Measurements from ENCODE around the gene CCDC178. TPM values are rescaled to one million over a fixed set of nuclear protein-coding genes. Genes with fewer than 3 reads are reported as not detected.

CCDC178 gene
- total RNA-seq, 6 experiments from 2014 or later: not detected

DNA sequence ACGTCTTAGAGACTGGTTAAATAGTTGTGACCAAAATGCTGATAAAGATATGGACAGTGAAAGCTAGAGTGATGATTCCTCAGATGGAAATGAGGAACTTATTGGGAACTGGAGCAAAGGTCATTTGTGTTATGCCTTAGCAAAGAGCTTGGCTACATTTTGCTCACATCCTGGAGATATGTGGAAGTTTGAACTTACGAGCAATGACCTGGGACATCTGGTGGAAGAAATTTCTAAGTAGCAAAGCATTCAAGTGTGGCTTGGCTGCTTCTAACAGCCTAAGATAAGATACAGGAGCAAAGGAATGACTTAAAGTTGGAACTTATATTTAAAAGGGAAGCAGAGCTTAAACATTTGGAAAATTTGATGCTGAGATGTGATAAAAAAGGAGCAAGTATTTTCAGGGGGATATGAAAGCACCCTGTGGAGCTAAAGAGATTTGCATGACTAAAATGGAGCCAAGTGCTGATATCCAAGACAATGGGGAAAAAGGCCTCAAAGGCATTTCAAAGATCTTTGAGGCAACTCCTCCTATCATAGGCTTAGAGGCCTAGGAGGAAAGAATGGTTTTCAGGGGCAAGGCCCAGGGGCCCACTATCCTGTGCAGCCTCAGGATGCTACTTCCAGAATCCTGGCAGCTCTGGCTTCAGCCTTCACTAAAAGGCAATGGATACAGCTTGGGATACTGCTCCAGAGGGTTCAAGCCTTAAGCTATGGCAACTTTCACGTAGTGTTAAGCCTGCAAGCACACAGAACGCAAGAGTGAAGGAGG is 543.6 kb downstream of the CCDC178 start:
- Mint-ChIP-seq H3K9me3 (peaks cover 59% of the 10 kb centered on the region), H3K27me3 (ENCODE audit: insufficient read depth) (peaks cover 2% of the 10 kb centered on the region), H3K4me3 (no peak overlapping the region), H3K4me1 (ENCODE audit: low read depth) (no peaks in the 10 kb centered on the region), H3K27ac (no peak overlapping the region), H3K36me3 (ENCODE audit: low read depth) (no peaks in the 10 kb centered on the region)
- DNase-seq: no peak
- TF ChIP-seq, protein P1, sequence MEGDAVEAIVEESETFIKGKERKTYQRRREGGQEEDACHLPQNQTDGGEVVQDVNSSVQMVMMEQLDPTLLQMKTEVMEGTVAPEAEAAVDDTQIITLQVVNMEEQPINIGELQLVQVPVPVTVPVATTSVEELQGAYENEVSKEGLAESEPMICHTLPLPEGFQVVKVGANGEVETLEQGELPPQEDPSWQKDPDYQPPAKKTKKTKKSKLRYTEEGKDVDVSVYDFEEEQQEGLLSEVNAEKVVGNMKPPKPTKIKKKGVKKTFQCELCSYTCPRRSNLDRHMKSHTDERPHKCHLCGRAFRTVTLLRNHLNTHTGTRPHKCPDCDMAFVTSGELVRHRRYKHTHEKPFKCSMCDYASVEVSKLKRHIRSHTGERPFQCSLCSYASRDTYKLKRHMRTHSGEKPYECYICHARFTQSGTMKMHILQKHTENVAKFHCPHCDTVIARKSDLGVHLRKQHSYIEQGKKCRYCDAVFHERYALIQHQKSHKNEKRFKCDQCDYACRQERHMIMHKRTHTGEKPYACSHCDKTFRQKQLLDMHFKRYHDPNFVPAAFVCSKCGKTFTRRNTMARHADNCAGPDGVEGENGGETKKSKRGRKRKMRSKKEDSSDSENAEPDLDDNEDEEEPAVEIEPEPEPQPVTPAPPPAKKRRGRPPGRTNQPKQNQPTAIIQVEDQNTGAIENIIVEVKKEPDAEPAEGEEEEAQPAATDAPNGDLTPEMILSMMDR (IDR thresholded peaks at IDR 0.05): no peak

DNA sequence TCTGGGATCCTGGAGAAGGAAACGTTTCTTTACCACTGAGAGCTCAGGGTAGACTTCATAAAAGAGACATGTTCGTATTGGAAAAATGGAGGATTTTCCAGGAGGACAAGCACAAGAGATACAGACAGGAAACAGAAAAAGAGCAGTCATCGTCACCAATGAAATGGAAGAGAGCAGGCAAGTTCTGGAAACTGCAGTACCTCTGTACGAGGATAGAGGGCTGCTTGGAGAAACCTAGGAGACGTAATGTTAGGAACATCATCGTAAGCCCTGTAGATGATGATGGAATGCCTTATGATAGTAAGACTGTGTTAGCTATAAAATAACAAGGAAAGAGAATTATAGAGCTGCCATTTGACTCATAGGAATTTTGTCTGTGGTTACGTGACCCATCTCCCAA is 546.6 kb downstream of the CCDC178 start:
- no peak for DNase-seq
- Mint-ChIP-seq H3K36me3 (ENCODE audit: low read depth) (no peaks in the 10 kb centered on the region), H3K9me3 (peaks cover 46% of the 10 kb centered on the region), H3K4me1 (ENCODE audit: low read depth) (no peaks in the 10 kb centered on the region), H3K4me3 (no peak overlapping the region), H3K27me3 (ENCODE audit: insufficient read depth) (peaks cover 2% of the 10 kb centered on the region; the same call in 1 of the 2 replicates), H3K27ac (no peak overlapping the region)
- TF ChIP-seq, protein P1 (IDR thresholded peaks at IDR 0.05): no peak

DNA sequence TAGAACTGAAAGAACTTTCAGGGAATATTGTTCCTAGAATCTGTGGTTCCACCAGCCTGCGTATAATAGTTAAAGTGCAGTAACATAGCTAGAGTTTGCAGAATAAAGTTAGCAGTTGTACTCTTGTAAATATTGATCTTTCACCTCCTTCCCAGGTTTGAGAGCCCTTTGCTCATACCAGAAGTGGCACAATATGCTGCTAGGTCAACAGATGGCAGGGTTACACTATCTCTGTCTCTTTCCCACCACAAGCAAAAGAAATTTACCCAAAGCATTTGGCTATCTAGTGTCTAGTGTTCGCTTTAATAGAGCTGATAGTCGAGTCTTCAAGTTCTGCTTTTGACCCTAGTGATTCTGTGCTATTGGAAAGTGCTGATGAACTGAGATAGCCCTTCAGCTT is 548.7 kb downstream of the CCDC178 start:
- peaks cover 46% of the 10 kb centered on the region for H3K9me3 Mint-ChIP-seq
- peaks cover 2% of the 10 kb centered on the region; the same call in 1 of the 2 replicates for H3K27me3 Mint-ChIP-seq (ENCODE audit: insufficient read depth)
- no peak overlapping the region for H3K27ac Mint-ChIP-seq
- no peaks in the 10 kb centered on the region for H3K4me1 Mint-ChIP-seq (ENCODE audit: low read depth)
- no peaks in the 10 kb centered on the region for H3K36me3 Mint-ChIP-seq (ENCODE audit: low read depth)
- H3K4me3 Mint-ChIP-seq: no peak overlapping the region
- TF ChIP-seq, protein P1 (IDR thresholded peaks at IDR 0.05): no peak
- no peak for DNase-seq

DNA sequence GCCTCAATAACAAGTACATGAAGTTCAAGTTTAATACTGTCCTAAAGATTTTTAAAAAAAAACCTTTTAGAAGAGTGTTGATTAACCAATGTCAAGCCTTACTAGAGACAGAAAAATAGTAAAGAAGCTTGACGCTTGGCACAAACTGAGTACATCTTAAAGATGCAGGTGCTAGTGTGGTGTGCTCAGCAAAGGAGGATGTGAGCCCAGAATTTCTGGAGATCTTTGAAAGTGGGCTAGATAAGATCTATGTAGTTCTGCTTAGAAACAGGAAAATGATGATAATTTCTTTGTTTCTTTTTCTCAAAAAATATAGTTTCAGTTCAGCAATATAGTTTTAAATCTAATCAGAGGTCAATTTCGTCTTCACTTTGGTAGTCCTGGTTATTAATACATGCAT is 549.4 kb downstream of the CCDC178 start:
- Mint-ChIP-seq H3K36me3 (ENCODE audit: low read depth) (no peaks in the 10 kb centered on the region), H3K9me3 (peaks cover 44% of the 10 kb centered on the region), H3K4me3 (no peak overlapping the region), H3K27me3 (ENCODE audit: insufficient read depth) (peaks cover 2% of the 10 kb centered on the region; the same call in 1 of the 2 replicates), H3K27ac (no peak overlapping the region), H3K4me1 (ENCODE audit: low read depth) (no peaks in the 10 kb centered on the region)
- no peak for DNase-seq
- TF ChIP-seq, protein P1 (IDR thresholded peaks at IDR 0.05): no peak

DNA sequence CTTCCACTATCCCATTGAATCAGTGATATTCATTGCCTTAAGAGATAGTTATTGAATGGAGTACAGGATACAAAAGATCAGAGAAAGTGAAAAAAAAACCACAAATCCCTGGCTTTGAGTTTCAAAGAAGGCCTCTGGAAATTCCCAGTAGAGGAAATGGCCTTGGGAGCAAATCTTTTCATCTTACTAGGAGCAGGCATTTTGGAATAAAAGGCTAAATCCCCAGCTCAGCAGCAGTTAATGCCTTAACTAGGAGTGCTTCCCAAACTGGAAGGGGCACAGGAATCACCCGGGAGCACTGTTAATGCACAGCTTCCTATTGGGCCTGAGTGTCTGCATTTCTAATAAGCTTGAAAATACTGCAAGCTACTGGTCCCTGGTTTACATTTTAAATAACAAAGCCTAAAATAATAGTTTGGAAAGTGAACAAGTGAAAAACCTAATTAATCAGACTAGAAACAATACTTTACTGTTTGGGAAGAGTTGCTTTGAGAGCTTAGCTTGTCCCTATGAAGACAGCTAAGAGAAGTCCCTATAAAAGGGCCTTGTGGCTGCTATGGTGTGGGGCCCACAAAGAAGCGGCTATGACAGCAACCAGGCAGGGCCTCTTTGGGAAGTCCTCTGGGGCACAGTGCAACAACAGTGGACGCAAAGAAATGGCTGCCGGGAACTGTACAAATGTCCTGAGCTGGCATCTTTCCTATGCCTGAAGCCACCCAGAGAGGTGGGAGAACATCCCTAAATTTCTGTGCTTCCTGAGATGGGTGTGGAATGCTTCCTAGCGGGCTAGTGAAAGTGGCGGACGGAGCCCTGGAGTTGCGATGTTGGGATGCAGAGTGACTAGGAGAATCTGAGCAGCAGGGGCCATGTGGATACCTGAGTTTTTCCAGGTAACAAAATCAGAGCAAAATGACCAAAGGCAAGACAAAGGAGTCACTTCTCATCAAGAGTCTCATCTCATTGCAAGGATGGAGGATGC is 550.6 kb downstream of the CCDC178 start:
- TF ChIP-seq, protein P1 (IDR thresholded peaks at IDR 0.05): no peak
- Mint-ChIP-seq H3K4me1 (ENCODE audit: low read depth) (no peaks in the 10 kb centered on the region), H3K4me3 (no peak overlapping the region), H3K9me3 (peaks cover 52% of the 10 kb centered on the region), H3K27ac (no peak overlapping the region), H3K36me3 (ENCODE audit: low read depth) (no peaks in the 10 kb centered on the region), H3K27me3 (ENCODE audit: insufficient read depth) (no peaks in the 10 kb centered on the region)
- no peak for DNase-seq

Data from HFFc6 (cell line).